H1 (cell line): ENCODE measurements around the gene DLK2. TPM values are rescaled to one million over a fixed set of nuclear protein-coding genes. Genes with fewer than 3 reads are reported as not detected.

Source experiments
- ASH2L ChIP-seq: fragments of 200-600, 300-600 bp; sonication (generic); IDR thresholded peaks from one replicate; pipeline ENCODE4 v1.7.1; 2017; ENCODE audit warnings: low read length
- BACH1 ChIP-seq: IDR thresholded peaks from 2 replicates; pipeline ENCODE4 v1.6.1; 2012; ENCODE audit warnings: low read length, improper control_type of control experiment
- CBX5 ChIP-seq: fragments of 300-800, 300-1000 bp; sonication (generic); IDR thresholded peaks from 2 replicates; pipeline ENCODE4 v1.7.1; 2016; ENCODE audit warnings: antibody characterized with exemption, low read length, low read depth
- CTBP2 ChIP-seq: IDR thresholded peaks from 2 replicates; pipeline ENCODE4 v1.7.0; 2011; ENCODE audit warnings: borderline replicate concordance, mild to moderate bottlenecking, moderate library complexity, mixed read lengths, low read length; ENCODE audit not compliant: insufficient read depth, insufficient read length
- EGR1 ChIP-seq: IDR thresholded peaks from 2 replicates; pipeline ENCODE4 v1.6.1; 2011; ENCODE audit warnings: low read depth, low read length, borderline replicate concordance
- GTF2F1 ChIP-seq: IDR thresholded peaks from 2 replicates; pipeline ENCODE4 v1.6.1; 2012; ENCODE audit warnings: low read depth, low read length, improper control_type of control experiment, borderline replicate concordance
- HDAC2 ChIP-seq, 2 experiments: fragments of 300-600 bp in 1 of 2; sonication (generic) in 1 of 2; IDR thresholded peaks; 2 replicates each; pipeline ENCODE4 v1.6.1; 2011 to 2012; ENCODE audit warnings: low read depth in 2 of 2, low read length in 2 of 2, mild to moderate bottlenecking in 2 of 2, moderate library complexity in 2 of 2, borderline replicate concordance in 1 of 2, inconsistent platforms in 1 of 2
- JUND ChIP-seq: IDR thresholded peaks from 2 replicates; pipeline ENCODE4 v1.6.1; 2011; ENCODE audit warnings: mild to moderate bottlenecking, improper control_type of control experiment, low read length
- KDM1A ChIP-seq: fragments of 200-600, 300-600 bp; sonication (generic); IDR thresholded peaks from 2 replicates; pipeline ENCODE4 v1.7.1; 2016; ENCODE audit warnings: mild to moderate bottlenecking, low read length, borderline replicate concordance
- POLR2A ChIP-seq, 2 experiments: IDR thresholded peaks; 1 replicate in 1 of 2; 2 replicates in 1 of 2; pipeline ENCODE4 v1.6.1; 2011; ENCODE audit warnings: low read depth in 2 of 2, low read length in 2 of 2, mild to moderate bottlenecking in 2 of 2; ENCODE audit errors: control extremely low read depth in 1 of 2
- POU5F1 ChIP-seq: IDR thresholded peaks from 2 replicates; pipeline ENCODE4 v1.6.1; 2011; ENCODE audit warnings: low read depth, mild to moderate bottlenecking, low read length, moderate library complexity
- RBBP5 ChIP-seq: IDR thresholded peaks from 2 replicates; pipeline ENCODE4 v1.7.1; 2012; ENCODE audit warnings: low read depth, mild to moderate bottlenecking, inconsistent platforms, low read length, moderate library complexity, borderline replicate concordance
- RFX5 ChIP-seq: IDR thresholded peaks from 2 replicates; pipeline ENCODE4 v1.6.1; 2011; ENCODE audit warnings: low read depth, low read length, improper control_type of control experiment, borderline replicate concordance
- RNF2 ChIP-seq: fragments of 200-900, 300-1000 bp; sonication (generic); IDR thresholded peaks from 2 replicates; pipeline ENCODE4 v1.7.1; 2016; ENCODE audit warnings: borderline replicate concordance, low read depth, mild to moderate bottlenecking, antibody characterized with exemption, low read length; ENCODE audit not compliant: poor library complexity, severe bottlenecking; ENCODE audit errors: missing control alignments
- RXRA ChIP-seq: IDR thresholded peaks from 2 replicates; pipeline ENCODE4 v1.6.1; 2011; ENCODE audit warnings: low read depth, mild to moderate bottlenecking, low read length, moderate library complexity; ENCODE audit not compliant: insufficient read depth
- SIRT6 ChIP-seq: IDR thresholded peaks from one replicate; pipeline ENCODE4 v1.7.1; 2012; ENCODE audit warnings: low read length, inconsistent platforms
- SP2 ChIP-seq: IDR thresholded peaks from 2 replicates; pipeline ENCODE4 v1.6.1; 2012; ENCODE audit warnings: mild to moderate bottlenecking, low read length, inconsistent platforms
- TAF1 ChIP-seq: IDR thresholded peaks from 2 replicates; pipeline ENCODE4 v1.6.1; 2011; ENCODE audit warnings: mild to moderate bottlenecking, low read depth, low read length
- TEAD4 ChIP-seq: IDR thresholded peaks from 2 replicates; pipeline ENCODE4 v1.6.1; 2012; ENCODE audit warnings: low read depth, low read length, inconsistent platforms, mixed read lengths
- polyA plus RNA-seq, 7 experiments: library from polyadenylated mRNA; depleted of rRNA in 3 of 7; stranded (reverse) in 5 of 7; unstranded in 2 of 7; fragments of >200 nt in 5 of 7; fragments of 200-250 nt in 2 of 7; gene quantifications; 1 replicate in 5 of 7; 2 replicates in 1 of 7; 4 replicates in 1 of 7; pipeline versions ENCODE4 v1.2.1 to v1.2.3, GENCODE V29; 2011 to 2013; ENCODE audit warnings: missing spikeins in 2 of 7, mixed read lengths in 2 of 7
- total RNA-seq: library from RNA; stranded (reverse); fragmentation: NEBNext Ultra II Directional; extraction: Animal tissue kit (Norgen Biotek cat#: 25700); gene quantifications from 2 replicates; pipeline ENCODE4 v1.2.1, GENCODE V29; 2021
- TF ChIP-seq, protein P1 (sequence below): IDR thresholded peaks from 2 replicates; pipeline ENCODE4 v1.6.1; 2012; ENCODE audit warnings: low read length, inconsistent platforms
- TF ChIP-seq, protein P2 (sequence below): IDR thresholded peaks from 2 replicates; pipeline ENCODE4 v1.6.1; 2012; ENCODE audit warnings: inconsistent platforms
- TF ChIP-seq, protein P3 (sequence below): IDR thresholded peaks from 2 replicates; pipeline ENCODE4 v1.6.1; 2012; ENCODE audit warnings: inconsistent platforms

Gene DLK2
- total and polyA plus RNA-seq, 2 of the 8 experiments (the other 6 are each of a cell fraction or from before 2014, with no cell fraction given), result 0.37 to 0.80 TPM

DNA sequence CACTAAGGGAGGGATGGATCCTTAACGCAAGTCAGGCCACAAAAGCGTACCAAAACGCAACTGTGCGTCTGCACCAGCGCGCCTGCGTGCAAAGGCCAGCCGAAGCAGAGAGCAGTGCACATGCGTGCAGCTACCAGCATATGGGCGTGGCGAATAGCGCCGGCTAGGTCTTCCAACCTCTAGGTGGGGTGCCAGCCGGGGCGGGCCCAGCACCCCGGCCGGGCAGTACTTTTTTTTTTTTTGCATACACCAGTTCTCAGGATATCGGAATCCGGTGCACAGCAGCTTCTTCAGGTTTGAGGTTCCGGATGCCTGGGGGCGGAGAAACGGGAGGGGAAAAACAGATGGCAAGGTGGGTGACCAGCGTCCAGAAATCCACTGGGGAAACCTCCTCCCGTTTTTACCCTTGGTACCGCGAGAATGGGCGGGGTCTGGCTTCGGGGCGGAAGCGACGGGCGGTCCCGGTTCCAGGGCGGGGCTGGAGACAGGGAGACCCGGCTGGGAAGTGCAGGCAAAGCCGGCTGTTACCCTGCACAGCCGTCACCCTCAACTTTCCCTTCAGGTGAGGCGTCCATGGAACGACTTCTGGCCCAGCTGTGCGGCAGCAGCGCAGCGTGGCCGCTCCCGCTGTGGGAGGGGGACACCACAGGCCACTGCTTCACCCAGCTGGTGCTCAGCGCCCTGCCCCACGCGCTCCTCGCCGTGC lies 27.8 kb downstream of the DLK2 start, which contains the start of gene ABCC10 (continued):
- TF ChIP-seq RNF2 (no peak), TEAD4 (no peak), JUND (no peak), TAF1 (peak; percentile 45; the same call in 1 of the 2 replicates), RBBP5 (0 out of 2 replicates have a peak, but pooled peaks have one; percentile 37), POU5F1 (no peak), SP2 (no peak), EGR1 (no peak), KDM1A (no peak), RFX5 (no peak), GTF2F1 (no peak), HDAC2 (IDR thresholded peaks at IDR 0.05; ENCODE audit: borderline replicate concordance in 1 of 2, low read depth in 2 of 2, low read length in 2 of 2) (no peak), BACH1 (no peak), POLR2A (IDR thresholded peaks at IDR 0.05; ENCODE audit: control extremely low read depth in 1 of 2, low read depth in 2 of 2, low read length in 2 of 2) (peak in 1 of 2 experiments; percentile 47; a peak in 1 of 3 replicates), RXRA (0 out of 2 replicates have a peak, but pooled peaks have one; percentile 23), CBX5 (no peak), ASH2L (peak; percentile 27), SIRT6 (no peak), CTBP2 (no peak)
- TF ChIP-seq, protein P1, sequence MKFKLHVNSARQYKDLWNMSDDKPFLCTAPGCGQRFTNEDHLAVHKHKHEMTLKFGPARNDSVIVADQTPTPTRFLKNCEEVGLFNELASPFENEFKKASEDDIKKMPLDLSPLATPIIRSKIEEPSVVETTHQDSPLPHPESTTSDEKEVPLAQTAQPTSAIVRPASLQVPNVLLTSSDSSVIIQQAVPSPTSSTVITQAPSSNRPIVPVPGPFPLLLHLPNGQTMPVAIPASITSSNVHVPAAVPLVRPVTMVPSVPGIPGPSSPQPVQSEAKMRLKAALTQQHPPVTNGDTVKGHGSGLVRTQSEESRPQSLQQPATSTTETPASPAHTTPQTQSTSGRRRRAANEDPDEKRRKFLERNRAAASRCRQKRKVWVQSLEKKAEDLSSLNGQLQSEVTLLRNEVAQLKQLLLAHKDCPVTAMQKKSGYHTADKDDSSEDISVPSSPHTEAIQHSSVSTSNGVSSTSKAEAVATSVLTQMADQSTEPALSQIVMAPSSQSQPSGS, result no peak
- TF ChIP-seq, protein P2, sequence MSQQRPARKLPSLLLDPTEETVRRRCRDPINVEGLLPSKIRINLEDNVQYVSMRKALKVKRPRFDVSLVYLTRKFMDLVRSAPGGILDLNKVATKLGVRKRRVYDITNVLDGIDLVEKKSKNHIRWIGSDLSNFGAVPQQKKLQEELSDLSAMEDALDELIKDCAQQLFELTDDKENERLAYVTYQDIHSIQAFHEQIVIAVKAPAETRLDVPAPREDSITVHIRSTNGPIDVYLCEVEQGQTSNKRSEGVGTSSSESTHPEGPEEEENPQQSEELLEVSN, result peak; percentile 75
- TF ChIP-seq, protein P3, sequence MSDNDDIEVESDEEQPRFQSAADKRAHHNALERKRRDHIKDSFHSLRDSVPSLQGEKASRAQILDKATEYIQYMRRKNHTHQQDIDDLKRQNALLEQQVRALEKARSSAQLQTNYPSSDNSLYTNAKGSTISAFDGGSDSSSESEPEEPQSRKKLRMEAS, result peak; percentile 89
